Endothelial cell of umbilical vein (primary cell): ENCODE measurements around the gene KCNJ4. TPM values are rescaled to one million over a fixed set of nuclear protein-coding genes. Genes with fewer than 3 reads are reported as not detected.

ENCODE experiments used
- BruUV-seq: library from RNA; stranded (reverse); fragments of 400-500 nt; replicated peaks from 2 replicates; lab custom pipeline; 2021; lab: Mats Ljungman, UMichigan
- CTCF ChIA-PET: fragments of 300-600, 350-600 bp; sonication (Branson Sonifier 250); formaldehyde crosslinking; loops from one replicate; lab custom pipeline; 2021; ENCODE audit warnings: antibody characterized with exemption, inconsistent platforms; lab: Charles Lee
- POLR2A ChIA-PET: fragments of 300-600, 350-600 bp; sonication (Branson Sonifier 250); formaldehyde crosslinking; loops from one replicate; lab custom pipeline; 2021; ENCODE audit warnings: antibody characterized with exemption, inconsistent platforms; lab: Charles Lee
- DNase-seq: peaks from one replicate; pipeline ENCODE4 v3.0.0-alpha.2; 2011; ENCODE audit warnings: low read depth, low spot score
- FAIRE-seq: peaks from 2 replicates; lab custom pipeline; 2011; peaks lifted over from hg19 to GRCh38; lab: Jason Lieb, UNC
- H2AFZ ChIP-seq: 2 replicates; pipeline ENCODE4 v1.6.0; 2012; ENCODE audit warnings: low read depth, low read length, control low read depth, inconsistent platforms
- H3K27ac ChIP-seq: 2 replicates; pipeline ENCODE4 v1.5.1; 2011; ENCODE audit warnings: low read depth, mild to moderate bottlenecking, control low read depth, low read length, moderate library complexity; ENCODE audit not compliant: insufficient read depth
- H3K27me3 ChIP-seq, 2 experiments: 2 replicates each; pipeline versions ENCODE4 v1.6.0 to v1.6.1; 2011; ENCODE audit warnings: low read length in 2 of 2, mixed read lengths in 1 of 2; ENCODE audit not compliant: control insufficient read depth in 2 of 2, insufficient read depth in 2 of 2
- H3K36me3 ChIP-seq, 2 experiments: 2 replicates in 1 of 2; 3 replicates in 1 of 2; pipeline ENCODE4 v1.5.1; 2011; ENCODE audit warnings: low read length in 2 of 2, mild to moderate bottlenecking in 1 of 2, moderate library complexity in 1 of 2; ENCODE audit not compliant: control insufficient read depth in 2 of 2, insufficient read depth in 2 of 2; ENCODE audit errors: extremely low read depth in 1 of 2
- H3K4me1 ChIP-seq: 3 replicates; pipeline ENCODE4 v1.5.1; 2011; ENCODE audit warnings: mild to moderate bottlenecking, low read length; ENCODE audit not compliant: control insufficient read depth, insufficient read depth; ENCODE audit errors: extremely low read depth
- H3K4me2 ChIP-seq: 2 replicates; pipeline ENCODE4 v1.6.1; 2011; ENCODE audit warnings: low read length, control low read depth, mixed read lengths; ENCODE audit not compliant: insufficient read depth
- H3K4me3 ChIP-seq, 3 experiments: fragments of 200-600 bp in 1 of 3; sonication (generic), shearing (Covaris generic) in 1 of 3; replicated peaks in 1 of 3; 2 replicates each; pipeline ENCODE4 v1.5.1; 2011 to 2016; ENCODE audit warnings: control low read depth in 3 of 3, low read length in 3 of 3, mild to moderate bottlenecking in 2 of 3, inconsistent platforms in 1 of 3, low read depth in 1 of 3, moderate library complexity in 1 of 3; ENCODE audit not compliant: insufficient read depth in 1 of 3
- H3K79me2 ChIP-seq: 2 replicates; pipeline ENCODE4 v1.6.0; 2012; ENCODE audit warnings: low read length, inconsistent platforms; ENCODE audit not compliant: control insufficient read depth, insufficient read depth
- H3K9ac ChIP-seq: replicated peaks from 2 replicates; pipeline ENCODE3; 2011; ENCODE audit warnings: low read length, control low read depth; ENCODE audit not compliant: insufficient read depth; ENCODE audit errors: extremely low read depth
- H3K9me1 ChIP-seq: replicated peaks from 3 replicates; pipeline ENCODE4 v1.6.0; 2011; ENCODE audit warnings: mild to moderate bottlenecking, low read length; ENCODE audit not compliant: control insufficient read depth, insufficient read depth; ENCODE audit errors: extremely low read depth
- H3K9me3 ChIP-seq: replicated peaks from 2 replicates; pipeline ENCODE4 v1.5.1; 2012; ENCODE audit warnings: low read length, inconsistent platforms; ENCODE audit not compliant: control insufficient read depth, insufficient read depth
- H4K20me1 ChIP-seq: replicated peaks from 2 replicates; pipeline ENCODE3; 2011; ENCODE audit warnings: mild to moderate bottlenecking, low read length; ENCODE audit not compliant: control insufficient read depth, insufficient read depth; ENCODE audit errors: extremely low read depth
- CTCF ChIP-seq, 2 donors: IDR thresholded peaks; 1 replicate in 1 of 2; 2 replicates in 1 of 2; pipeline ENCODE4 v1.5.1; 2011; ENCODE audit warnings: low read length in 2 of 2, mild to moderate bottlenecking in 2 of 2, moderate library complexity in 2 of 2, control low read depth in 1 of 2, inconsistent platforms in 1 of 2, low read depth in 1 of 2; ENCODE audit not compliant: insufficient read depth in 1 of 2; ENCODE audit errors: extremely low read depth in 1 of 2
- EZH2 ChIP-seq: IDR thresholded peaks from 2 replicates; pipeline ENCODE4 v1.6.1; 2012; ENCODE audit warnings: borderline replicate concordance, low read depth, mild to moderate bottlenecking, moderate library complexity, low read length, inconsistent platforms; ENCODE audit not compliant: severe bottlenecking
- FOS ChIP-seq: IDR thresholded peaks from 2 replicates; pipeline ENCODE4 v1.6.1; 2011; ENCODE audit warnings: mild to moderate bottlenecking, low read length, moderate library complexity, borderline replicate concordance; ENCODE audit not compliant: insufficient read depth
- JUN ChIP-seq: IDR thresholded peaks from 2 replicates; pipeline ENCODE4 v1.6.1; 2011; ENCODE audit warnings: borderline replicate concordance, low read depth; ENCODE audit not compliant: insufficient read length, insufficient read depth
- MAX ChIP-seq: IDR thresholded peaks from 2 replicates; pipeline ENCODE4 v1.6.1; 2011; ENCODE audit not compliant: insufficient read depth, insufficient read length
- MYC ChIP-seq: IDR thresholded peaks from one replicate; pipeline ENCODE4 v1.6.1; 2011; ENCODE audit warnings: mild to moderate bottlenecking, low read depth, low read length
- dilution Hi-C: fragments of 300-500 bp; cut with MboI; formaldehyde crosslinking; loops from one replicate; pipeline ENCODE4 v1.15.0; 2019; ENCODE audit warnings: low sequenced_read_pairs; ENCODE audit not compliant: extremely low pct_ligation_motif_present
- intact Hi-C: fragments of 100-400 bp; cut with micrococcal nuclease; formaldehyde crosslinking; loops from one replicate; pipeline ENCODE4 v1.10.0; 2022
- polyA plus RNA-seq, 4 experiments: library from polyadenylated mRNA; depleted of rRNA in 3 of 4; stranded (reverse) in 3 of 4; unstranded in 1 of 4; fragments of >200 nt; gene quantifications; 2 replicates each; pipeline versions ENCODE4 v1.2.1 to v1.2.3, GENCODE V29; 2011 to 2012; ENCODE audit warnings: missing spikeins in 1 of 4
- total RNA-seq: library from RNA; stranded (reverse); gene quantifications from 2 replicates; pipeline ENCODE4 v1.2.3, GENCODE V29; 2021

The KCNJ4 gene
- total and polyA plus RNA-seq, 2 donors (not counting 3 experiments of a cell fraction or from before 2014, with no cell fraction given): not detected

- no TSS peak for BruUV-seq
- no peaks in the 10 kb centered on the region for H4K20me1 ChIP-seq
- TF ChIP-seq MYC (no peak), FOS (no peak), EZH2 (no peak), CTCF (IDR thresholded peaks at IDR 0.05; ENCODE audit: extremely low read depth in 1 of 2, insufficient read depth in 1 of 2, low read depth in 1 of 2, low read length in 2 of 2) (no peak), MAX (no peak), JUN (no peak)
- H2AFZ ChIP-seq: no peak overlapping the region
- FAIRE-seq (no peak), DNase-seq (no peak)
- H3K4me1 ChIP-seq: no peaks in the 10 kb centered on the region
- H3K9me1 ChIP-seq: no peaks in the 10 kb centered on the region
- CTCF ChIA-PET: no interaction called here
- H3K4me3 ChIP-seq: no peak overlapping the region
- no peak overlapping the region for H3K4me2 ChIP-seq
- no peaks in the 10 kb centered on the region for H3K36me3 ChIP-seq
- H3K9ac ChIP-seq: no peak overlapping the region
- POLR2A ChIA-PET: no interaction called here
- H3K27me3 ChIP-seq: peaks cover 6 to 13% of the 10 kb centered on the region in 2 experiments
- no peaks in the 10 kb centered on the region for H3K79me2 ChIP-seq
- intact Hi-C loops: no loop called here
- dilution Hi-C loops: no loop called here
- H3K27ac ChIP-seq: no peak overlapping the region
- H3K9me3 ChIP-seq: no peaks in the 10 kb centered on the region
These were observed 8.9 kb downstream of the KCNJ4 start for GRCh38 chr22:38446018-38446601.
